Measurements from ENCODE around the gene OCRL.

Gene OCRL

DNA sequence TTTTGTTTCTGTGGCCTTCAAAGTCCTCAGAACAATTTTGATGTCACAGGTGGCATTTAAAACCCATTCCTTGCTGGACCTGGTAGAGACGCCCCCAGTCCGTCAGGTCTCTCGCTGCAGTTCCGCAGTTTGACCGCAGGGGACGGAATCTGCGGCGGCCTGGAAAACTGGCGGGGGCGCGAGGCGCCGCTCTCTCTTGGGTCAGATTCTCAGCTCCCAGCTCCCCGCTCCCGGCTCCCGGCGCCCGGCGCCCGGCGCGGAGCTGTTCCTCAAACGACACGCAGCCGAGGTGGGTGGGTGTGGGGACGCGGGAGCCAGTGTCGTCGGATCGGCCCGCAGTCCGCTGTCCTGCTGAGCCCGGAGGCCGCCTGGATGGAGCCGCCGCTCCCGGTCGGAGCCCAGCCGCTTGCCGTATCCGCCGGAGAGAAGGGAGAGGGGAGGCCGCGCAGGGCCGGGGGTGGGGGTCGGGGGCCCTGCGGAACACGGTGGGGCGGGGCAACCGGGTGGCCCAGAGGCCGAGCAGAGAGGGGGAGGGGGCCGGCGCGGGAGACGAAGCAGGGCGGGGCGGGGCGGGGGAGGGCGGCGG, at the start of gene OCRL:
Gene OCRL (plus strand): TSS at position 192 of the 586 bp plus-strand sequence. CDS start 181 bp downstream, at position 373.
- DNase-seq = peak; percentile 88

- DNase-seq = no peak
Measured at GRCh38 chrX:129490330-129490729, 49.7 kb upstream of the OCRL start.

GRCh38 chrX:129493643-129494042, 46.4 kb upstream of the OCRL start:
- no peak for DNase-seq

GRCh38 chrX:129494887-129495286, 45.2 kb upstream of the OCRL start:
- no peak for DNase-seq

DNA sequence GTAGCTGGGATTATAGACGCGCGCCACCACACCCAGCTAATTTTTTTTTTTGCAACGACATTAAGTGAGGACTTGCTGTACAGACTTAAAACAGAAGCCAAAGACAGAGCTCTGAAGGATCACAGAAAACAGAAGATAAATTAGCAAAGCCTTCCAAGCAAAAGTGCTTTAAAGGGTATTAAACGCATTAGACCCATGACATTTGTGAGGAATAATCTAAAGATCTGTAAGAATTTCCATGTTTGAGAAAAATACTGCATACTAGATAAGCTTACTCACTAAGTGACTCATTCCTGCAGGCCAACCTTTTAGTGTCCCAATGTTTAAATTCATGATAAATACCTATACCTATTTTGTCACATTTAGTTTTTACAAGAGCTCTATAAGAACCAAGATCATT, 44.2 kb upstream of the OCRL start:
- DNase-seq = no peak

- DNase-seq = no peak
Measured at GRCh38 chrX:129496625-129497024, 43.4 kb upstream of the OCRL start.

GRCh38 chrX:129497146-129497843, 42.8 kb upstream of the OCRL start:
- no peak for DNase-seq

- DNase-seq = no peak
Measured at GRCh38 chrX:129510331-129510730, 29.7 kb upstream of the OCRL start.

GRCh38 chrX:129511689-129512088, 28.4 kb upstream of the OCRL start:
- DNase-seq = no peak

- no peak for DNase-seq
Measured at GRCh38 chrX:129512409-129512808, 27.6 kb upstream of the OCRL start.

DNA sequence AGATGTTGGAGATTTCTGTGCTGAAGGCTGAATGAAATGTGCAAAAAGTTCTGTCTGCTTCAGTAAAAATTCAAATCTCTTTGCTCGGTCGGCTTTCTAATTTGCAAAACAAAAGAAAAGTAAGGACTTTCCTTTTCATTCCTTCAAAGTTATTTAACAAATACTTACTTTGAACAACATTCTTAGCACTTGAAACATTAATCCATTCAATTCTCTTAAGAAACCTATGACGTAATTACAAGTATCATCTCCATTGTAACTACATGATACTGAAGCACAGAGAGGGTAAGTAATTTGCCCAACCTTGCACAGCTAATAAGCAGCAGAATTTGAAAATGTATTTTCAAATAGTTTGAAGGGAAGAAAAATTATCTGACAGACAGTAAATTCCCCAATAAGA, 23.7 kb upstream of the OCRL start:
- DNase-seq = no peak

- DNase-seq = no peak
Measured at GRCh38 chrX:129520151-129520550, 19.9 kb upstream of the OCRL start.

- DNase-seq = peak; percentile 68
Measured at GRCh38 chrX:129522184-129523078, 17.6 kb upstream of the OCRL start.

DNA sequence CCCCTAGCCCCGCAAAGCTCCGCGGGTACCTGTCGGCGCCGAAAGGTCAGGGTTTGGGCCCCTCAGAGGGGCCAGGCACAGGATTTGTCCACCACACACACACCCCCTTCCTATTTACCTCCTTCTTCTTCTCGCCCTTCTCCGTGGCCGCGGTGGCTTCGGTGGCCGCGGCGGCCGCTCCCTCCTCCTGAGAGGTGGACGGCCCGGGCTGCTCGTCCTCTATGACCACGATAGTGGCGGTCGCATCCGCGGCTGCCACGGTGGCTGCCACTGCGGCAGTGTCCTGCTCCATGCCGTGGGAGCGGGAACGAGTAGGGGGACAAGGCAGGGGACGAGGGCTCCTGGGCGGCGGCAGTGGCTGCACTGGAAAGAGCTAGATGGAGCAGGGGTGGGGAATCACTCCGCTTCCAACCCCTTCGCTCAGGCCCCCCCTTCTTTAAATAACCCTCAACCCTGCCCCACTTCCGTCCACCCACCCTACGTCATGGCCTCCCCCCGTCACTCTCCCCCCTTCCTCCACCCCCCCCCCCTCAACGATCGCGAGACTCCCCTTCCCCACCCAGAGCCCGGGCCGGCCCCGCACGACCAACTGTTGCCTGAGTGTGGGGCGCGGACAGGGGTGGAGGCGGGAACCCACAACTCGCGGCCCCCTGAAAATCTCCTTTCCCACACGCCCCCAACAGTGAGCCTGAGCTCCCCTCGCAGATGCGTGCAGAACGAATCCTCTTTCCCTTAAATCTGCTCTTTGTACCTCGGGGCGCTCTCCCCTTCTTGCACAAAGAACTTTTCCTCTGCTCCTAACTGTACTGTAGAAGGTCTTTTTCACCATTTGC, 16.8 kb upstream of the OCRL start, which contains the start of gene SMARCA1:
Gene SMARCA1 (minus strand): TSS at position 412 of the 833 bp plus-strand sequence. CDS start 120 bp downstream, at position 292.
- peak; percentile 80 for DNase-seq

- no peak for DNase-seq
Measured at GRCh38 chrX:129524250-129524850, 15.7 kb upstream of the OCRL start.

GRCh38 chrX:129525162-129525561, 14.9 kb upstream of the OCRL start:
- no peak for DNase-seq

- DNase-seq = no peak
Measured at GRCh38 chrX:129525896-129526295, 14.2 kb upstream of the OCRL start.

GRCh38 chrX:129529685-129530281, 10.3 kb upstream of the OCRL start:
- no peak for DNase-seq

DNA sequence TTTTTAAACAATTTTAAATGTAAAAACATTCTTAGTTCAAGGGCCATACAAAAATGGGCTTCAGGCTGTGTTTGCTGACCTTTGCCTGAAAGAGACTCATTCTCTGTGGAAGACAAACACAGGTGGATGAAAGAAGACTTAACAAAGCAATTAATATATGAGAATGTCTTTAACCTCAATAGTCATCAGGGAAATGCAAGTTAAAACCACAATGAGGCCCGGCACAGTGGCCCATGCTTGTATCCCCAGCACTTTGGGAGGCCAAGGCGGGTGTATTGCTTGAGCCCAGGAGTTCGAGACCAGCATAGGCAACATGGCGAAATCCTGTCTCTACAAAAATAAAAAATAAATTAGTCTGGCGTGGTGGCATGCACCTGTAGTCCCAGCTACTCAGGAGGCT, 9.6 kb upstream of the OCRL start:
- no peak for DNase-seq

DNA sequence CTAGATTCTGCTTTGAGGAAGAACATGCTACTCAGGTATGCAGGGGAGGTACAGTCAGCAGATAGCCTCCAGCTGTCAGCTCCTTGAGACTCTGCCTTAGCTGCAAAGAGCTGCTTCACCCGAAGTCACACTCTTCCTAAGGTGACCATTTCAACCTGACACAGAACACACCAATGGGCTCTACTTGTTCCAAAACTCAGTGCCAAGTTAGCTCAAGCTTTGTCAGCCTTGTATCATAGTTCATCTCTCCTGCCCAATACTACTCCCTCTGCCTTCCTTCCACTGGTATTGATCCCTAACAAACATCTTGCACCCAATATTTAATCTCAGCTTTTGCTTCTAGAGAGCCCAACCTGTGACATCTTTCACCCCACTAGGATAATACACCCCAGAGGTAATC, 8.9 kb upstream of the OCRL start:
- no peak for DNase-seq

- DNase-seq = no peak
Measured at GRCh38 chrX:129534816-129535578, 5.1 kb upstream of the OCRL start.

Measured in retina (tissue), 1 donor.